DMS53 treated with DMSO at 0.1 percent for 48 hours (cell line): ENCODE data around the gene MARCKS.

Experiments
- DNase-seq: peaks from one replicate; lab custom pipeline; 2025; ENCODE audit not compliant: unreplicated experiment; lab: John Stamatoyannopoulos, UW

The MARCKS gene, protein sequence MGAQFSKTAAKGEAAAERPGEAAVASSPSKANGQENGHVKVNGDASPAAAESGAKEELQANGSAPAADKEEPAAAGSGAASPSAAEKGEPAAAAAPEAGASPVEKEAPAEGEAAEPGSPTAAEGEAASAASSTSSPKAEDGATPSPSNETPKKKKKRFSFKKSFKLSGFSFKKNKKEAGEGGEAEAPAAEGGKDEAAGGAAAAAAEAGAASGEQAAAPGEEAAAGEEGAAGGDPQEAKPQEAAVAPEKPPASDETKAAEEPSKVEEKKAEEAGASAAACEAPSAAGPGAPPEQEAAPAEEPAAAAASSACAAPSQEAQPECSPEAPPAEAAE

GRCh38 chr6:113856625-113857555 is at the start of gene MARCKS:
MARCKS (plus strand) TSS chr6:113857345; CDS start chr6:113857746, 401 bp downstream.
- peak; percentile 85 for DNase-seq

DNA sequence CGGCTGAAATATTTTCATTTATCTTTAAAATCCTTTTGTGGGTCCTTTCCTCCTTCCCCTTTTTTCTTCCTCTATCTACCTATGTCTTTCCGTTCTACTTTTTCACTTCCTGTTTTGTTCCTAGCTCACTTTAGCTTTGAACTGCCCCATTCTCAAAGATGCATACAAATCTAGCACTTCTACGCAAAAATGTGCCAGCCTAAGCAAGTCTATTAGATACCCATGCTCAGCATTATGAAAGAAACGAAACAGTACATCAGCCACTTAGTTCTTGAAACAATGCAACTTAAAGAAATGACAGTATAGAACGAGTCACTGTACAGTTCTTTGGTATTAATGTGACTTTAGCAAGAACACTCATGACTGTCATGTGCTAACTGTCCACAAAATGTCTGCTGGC is 47.3 kb upstream of the MARCKS start:
- no peak for DNase-seq

DNA sequence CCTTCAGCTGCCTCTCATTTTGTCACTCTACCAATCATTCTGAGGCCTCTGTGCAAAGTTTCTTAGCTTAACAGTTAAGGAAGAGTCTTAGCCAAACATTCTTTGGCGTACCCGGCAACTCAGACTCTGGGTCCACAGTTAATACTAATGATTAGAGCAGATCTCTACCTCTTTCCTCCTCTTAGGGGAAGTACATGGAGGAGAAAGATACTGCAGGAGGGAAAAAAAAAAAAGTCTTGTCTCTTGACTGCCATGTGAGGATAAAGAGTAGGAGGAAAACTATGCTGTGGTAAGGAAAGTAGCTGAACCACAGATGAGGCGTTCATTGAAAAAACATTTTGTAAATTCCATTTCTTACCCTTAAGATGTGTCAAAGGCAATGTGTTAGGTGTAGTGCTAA is 44.0 kb upstream of the MARCKS start:
- DNase-seq, result no peak

DNA sequence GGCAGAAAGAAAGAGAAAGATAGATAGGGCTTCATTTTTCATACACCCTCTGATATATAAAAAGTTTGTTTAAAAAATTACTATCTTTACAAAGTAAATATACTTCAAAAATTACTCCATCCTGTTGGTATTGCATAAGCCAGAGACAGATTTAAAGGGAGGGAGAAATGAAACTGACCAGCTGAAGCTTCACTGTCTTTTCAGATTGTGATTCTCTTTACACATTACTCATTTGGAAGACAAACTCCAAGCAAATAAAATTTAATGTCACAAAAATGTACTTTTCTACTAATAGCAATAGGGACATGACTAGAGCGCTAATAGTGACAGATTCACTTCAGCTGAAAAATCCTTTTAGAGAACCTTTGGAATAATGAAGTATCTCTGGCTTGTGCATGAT is 38.6 kb upstream of the MARCKS start:
- peak; percentile 18 for DNase-seq

GRCh38 chr6:113819169-113819830 is 37.8 kb upstream of the MARCKS start:
- DNase-seq, result peak; percentile 49

- no peak for DNase-seq
These were observed 36.4 kb upstream of the MARCKS start for GRCh38 chr6:113820761-113821160.

DNA sequence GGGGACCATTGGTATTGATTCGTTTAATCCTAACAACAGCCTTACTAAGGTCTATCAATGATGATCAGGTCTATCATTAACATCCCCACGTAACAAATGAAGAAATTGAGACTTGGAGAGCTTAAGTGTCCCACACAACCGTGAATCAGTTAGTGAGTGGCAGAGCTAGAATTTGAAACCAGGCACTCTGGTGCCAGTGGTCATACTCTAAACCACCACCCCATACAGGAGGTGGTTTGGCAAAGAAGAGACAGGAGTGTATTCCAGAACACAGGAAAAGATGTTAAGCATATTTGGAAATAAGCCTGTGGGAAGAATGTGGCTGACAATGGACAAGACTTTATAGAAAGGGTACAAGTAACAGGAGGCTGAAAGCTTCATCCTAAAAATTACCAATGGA is 35.7 kb upstream of the MARCKS start:
- no peak for DNase-seq

- DNase-seq, result no peak
These were observed 33.2 kb upstream of the MARCKS start for GRCh38 chr6:113823916-113824315.

- DNase-seq, result no peak
These were observed 32.7 kb upstream of the MARCKS start for GRCh38 chr6:113824411-113824810.

DNA sequence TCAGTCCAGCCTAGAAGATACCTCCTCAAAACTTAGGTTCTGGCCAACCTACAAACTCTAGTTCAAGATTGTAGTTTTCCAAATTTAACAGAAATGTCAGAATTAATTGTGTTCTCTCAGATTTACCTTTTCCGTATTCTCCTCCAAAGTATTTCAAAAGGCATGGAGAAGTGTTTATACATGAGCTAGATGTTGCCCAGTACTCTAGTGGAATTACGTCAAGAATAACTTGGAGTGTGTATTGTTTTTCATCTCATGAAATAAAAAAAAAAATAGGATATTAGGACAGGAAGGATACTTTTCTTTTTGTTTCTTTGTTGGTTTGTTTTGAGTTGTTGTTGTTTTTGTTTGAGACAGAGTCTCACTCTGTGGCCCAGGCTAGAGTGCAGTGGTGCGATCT is 32.3 kb upstream of the MARCKS start:
- DNase-seq, result no peak

GRCh38 chr6:113825781-113826180 is 31.4 kb upstream of the MARCKS start:
- no peak for DNase-seq

DNA sequence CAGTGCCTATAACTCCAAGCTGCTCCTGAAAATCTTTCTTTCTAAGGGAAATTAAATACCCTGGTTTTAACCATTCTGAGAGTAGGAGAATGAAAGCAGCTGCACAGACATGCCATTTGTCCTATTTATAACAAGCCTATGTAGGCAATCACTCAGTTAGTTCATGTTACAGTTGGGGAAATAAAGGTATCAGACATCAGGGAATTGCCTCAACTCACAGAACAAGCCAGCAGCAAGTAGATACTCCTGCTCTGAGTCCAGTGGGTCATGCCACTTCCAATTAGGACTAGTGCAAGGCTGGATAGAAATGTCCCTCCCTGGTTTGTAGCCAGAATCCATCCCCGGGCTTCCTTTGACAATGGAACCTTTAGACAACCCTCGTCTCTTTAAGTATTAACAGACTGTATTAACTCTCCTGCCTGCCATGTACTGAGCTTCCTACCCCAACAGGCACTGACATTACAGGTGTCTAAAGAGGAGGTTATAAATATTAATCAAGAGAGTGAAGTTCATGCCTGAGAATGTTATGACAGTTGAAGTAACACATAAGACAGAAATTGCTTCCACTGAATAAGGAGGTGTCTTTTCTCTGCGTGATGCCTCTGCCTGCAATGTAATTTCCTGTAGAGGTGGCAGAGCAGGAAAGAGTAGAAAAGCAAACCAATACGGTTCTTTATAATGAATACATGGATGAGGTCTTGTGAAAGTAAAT is 28.0 kb upstream of the MARCKS start:
- DNase-seq, result no peak

- no peak for DNase-seq
These were observed 27.5 kb upstream of the MARCKS start for GRCh38 chr6:113829696-113830045.

- DNase-seq, result no peak
These were observed 27.0 kb upstream of the MARCKS start for GRCh38 chr6:113830140-113830539.

- DNase-seq, result no peak
These were observed 23.6 kb upstream of the MARCKS start for GRCh38 chr6:113833537-113833936.

DNA sequence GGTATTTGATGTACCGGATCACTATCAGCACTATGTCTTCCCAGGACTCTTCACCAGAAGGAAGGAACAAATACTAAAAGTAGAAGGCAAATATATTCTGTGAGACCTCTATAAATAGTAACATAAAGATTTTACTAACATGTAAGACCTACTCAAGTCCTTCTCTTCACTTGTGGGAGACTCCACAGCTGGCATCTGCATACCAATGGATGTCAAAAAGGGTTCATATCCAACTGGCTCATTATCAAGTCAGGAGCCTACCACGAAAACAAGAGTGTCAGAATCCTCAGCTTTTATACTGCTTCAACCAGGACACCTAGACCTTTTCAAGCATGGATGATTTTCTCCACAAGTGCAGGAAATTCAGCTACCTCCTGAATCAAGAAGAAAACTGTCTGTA is 20.0 kb upstream of the MARCKS start:
- DNase-seq, result no peak

DNA sequence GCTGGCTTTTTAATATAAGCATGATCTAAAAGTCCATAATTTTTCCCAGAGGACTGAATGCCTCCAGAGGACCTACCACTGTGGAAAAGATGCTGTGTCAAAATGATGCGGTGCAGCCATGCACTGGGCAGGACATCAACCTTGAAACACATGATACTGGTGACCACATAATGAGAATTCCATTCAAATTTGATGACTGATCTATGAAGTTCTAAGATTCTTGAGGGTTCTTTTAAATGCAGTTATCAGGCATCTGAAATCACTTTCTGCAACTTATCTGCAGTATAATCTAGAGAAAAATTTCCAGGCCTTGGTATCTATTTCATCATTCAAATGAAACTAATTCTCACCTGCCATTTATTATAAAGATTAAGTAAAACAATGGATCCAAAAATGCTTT is 15.0 kb upstream of the MARCKS start:
- DNase-seq, result no peak

DNA sequence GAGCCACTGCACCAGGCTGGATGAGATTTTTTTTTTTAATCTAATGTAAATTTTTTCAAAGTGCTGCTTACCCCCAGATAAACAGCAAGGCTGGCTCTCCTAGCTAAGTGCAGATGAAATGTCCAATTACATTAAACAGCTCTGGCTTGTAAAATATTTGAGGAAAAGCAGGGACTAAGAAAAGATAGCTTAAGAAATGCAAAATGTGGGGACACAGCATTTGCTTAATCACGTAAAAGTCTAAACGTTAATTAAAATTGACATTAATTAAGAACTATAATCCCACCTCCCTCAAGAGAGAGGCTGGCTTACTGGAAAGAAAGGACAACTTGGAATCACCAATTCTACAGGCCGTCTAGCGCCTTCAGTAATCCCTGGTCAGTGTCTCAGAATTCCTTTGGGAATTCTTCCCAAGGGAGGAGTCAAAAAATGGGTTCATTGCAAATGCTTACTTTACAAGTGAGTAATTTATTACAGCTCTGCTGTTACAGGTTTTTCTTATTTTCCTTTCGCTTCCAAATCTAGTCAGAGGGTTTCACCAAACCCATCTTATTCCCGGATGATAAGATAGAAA is 13.6 kb upstream of the MARCKS start:
- DNase-seq, result no peak

DNA sequence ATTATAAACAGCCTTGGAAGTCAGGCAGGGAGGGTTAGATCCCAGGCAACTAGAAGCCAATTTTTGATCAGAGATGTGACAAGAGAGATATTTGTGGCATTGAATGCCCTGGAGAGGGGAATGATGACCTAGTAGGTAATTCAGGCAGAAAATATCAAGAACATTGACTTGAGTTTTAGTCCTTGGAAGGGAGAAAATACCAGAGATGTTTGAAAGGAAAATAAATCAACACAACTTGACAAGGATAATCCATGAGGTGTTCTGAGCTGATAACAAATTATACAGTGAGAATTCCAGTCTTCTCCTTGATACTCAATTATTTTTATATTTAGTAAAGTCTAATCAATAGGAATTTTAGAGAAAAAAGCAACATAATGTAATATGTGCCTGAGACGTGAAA is 10.6 kb upstream of the MARCKS start:
- no peak for DNase-seq

GRCh38 chr6:113847447-113847846 is 9.7 kb upstream of the MARCKS start:
- DNase-seq, result no peak

DNA sequence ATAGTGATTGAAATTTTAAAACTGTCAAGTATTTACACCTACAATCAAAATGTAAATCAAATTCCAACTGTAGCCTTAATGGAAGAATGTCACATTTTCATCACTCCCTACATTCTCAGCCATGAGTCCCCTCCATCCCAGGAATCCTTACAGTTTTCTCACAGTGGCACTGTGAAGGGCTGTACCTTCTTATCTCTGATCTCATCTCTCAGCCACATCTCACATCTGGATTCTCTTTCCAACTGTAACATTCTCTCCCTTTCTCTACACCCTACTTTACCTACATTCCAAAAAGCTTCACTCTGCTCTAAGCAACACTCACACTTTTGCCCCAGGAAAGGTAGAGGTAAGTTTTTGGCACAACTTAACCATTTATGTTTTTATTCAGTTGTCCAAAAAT is 8.9 kb upstream of the MARCKS start:
- no peak for DNase-seq
